Stimulated activated CD8-positive, alpha-beta memory T cell treated with anti-CD3 and anti-CD28 coated beads, Interleukin-7, amount 100 ng/mL, for 1 hour (primary cell): ENCODE measurements around the gene PLCL2.

Experiments
- DNase-seq, 2 donors: peaks; one replicate each; pipeline ENCODE4 v3.0.0-alpha.2; 2020; ENCODE audit warnings: low read depth in 2 of 2

The PLCL2 gene

DNA sequence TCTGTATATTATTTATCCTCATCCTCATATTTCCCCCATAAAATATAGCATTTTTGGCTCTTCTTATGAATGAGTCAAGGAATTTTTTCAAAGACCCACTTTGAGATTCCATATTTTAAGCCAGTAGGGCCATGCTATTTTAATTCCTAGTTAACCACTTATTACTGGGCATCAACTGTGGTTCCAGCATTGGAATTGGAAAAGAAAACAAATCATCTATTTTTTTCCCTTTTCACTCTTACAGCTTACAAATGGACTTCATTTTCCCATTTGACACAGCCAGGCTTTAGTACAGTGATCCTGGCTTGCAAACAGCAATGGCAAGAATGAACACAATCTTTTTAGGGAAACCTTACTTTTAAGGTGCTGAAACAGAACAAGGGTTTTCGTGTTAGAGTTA lies 19.4 kb upstream of the PLCL2 start:
- DNase-seq: no peak

DNA sequence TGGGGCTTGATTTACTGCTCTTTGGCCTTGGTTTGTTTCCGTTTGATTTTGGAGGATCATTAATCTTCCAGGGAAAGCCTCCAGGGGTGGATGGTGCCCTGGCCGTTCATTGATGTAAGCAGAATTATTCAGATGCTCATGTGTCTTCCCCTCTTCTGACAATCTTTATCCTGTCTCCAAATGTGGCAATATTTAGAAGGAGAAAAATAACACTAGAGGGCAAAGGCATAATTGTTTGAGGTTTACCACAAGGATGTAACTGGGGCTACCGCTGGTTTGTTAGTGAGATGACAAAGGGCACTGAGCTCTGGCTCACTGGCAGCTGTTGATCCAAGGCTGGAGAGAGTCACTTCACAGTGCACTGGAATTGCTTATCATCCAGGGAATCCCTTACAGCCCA lies 18.2 kb upstream of the PLCL2 start:
- DNase-seq: no peak

DNA sequence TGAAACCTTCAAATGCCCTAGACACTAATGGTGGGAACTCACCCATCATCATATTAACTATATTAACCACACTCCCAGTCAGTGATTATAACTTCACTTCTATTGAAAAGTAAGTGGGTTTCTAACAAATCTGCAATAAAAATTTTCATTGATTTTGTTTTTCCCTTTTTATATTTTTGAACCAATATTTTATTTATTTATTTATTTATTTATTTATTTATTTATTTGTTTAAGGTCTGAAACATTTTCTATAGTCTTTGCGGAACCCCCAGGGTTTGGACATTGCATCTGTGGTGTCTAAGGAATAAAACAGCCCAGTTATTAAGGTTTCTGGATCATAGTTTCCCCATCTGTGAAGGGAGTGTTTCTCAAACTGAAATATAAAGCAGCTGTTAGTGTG lies 16.2 kb upstream of the PLCL2 start:
- no peak for DNase-seq

DNA sequence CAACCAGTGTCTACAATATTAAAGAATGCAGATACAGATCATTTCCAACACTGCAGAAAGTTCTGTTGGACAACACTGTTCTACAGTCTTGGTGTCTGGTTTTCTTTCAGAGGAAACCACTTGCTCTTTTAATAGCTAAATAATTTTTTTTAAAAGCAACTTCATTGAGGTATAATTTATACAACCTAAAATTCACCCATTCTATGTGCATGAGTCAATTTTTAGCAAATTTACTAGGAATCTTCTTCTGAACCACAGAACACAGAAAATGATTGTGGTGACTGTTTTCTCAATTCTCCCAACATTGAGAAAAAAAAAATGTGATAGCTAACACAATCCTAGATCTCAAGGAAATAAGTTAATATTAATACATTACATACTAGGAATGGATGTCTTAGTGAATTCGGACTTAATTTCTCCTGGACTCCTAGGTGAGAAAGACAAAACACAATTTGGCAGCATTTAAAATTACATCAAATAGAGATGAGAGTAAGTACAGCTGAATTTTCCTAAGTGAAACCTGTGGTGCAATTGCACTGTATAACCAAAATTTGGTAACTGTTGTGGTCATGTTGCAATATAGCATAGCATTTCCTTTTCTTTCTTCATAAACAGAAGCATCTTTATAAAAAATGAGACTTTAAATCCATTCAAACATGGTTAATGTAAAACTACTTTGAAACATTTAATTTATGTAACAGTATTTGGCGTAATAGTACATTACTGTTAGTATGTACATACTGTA lies 15.3 kb upstream of the PLCL2 start:
- DNase-seq: no peak

DNA sequence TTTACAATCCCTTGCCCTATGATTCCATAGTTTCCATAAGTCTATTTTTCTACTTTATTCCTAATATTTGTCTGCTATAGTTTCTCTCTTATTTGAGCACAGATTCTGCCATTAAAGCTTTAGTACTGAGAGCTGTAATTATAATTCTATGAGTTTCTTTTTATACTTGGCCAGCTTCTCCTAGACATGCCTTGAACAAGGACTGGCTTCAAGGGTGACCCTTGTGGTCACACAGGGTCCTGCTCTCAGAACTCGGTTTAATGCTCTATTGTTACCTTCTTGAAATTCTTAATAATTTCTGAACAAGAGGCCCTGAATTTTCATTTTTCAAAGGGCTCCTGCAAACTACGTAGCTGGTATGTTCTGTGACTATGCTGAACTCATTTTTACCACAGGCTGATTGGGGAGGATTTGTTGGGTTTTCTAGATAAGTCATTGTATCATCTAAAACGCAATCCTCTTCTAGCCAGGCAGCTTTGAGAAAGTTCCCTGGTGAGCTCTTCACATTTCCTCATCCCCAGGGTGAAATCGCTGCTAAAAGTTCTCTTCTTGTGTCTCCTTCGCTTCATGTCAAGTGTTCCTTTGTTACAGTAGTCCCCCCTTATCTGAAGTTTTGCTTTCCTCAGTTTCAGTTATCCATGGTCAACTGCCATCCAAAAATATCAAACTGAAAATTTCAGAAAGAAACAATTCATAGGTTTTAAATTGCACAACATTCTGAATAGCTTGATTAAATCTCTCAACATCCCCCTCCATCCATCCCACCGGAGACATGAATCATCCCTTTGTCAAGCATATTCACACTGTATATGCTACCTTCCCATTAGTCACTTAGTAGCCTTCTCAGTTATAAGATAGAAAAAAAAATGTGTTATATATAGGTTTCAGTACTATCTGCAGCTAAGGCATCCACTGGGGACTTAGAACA lies 12.6 kb upstream of the PLCL2 start:
- no peak for DNase-seq

DNA sequence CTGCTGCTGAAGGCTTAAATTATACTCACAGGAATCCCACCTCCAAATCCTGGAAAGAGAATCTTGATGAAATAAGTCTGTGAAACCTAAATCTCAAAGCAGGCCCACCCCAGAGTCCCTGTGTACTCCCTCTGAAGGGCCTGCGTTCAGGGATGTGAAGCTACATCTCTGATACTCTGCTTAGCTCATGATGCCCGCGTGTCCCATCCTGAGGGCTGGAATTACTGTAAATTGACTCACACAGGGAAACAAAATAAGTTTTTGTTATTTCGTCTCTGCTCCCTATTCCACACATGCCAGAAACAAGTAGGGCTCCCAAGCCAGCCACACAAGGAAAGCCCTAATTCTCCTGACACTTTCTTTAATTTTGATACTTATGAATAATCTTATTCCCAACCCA lies 10.9 kb upstream of the PLCL2 start:
- no peak for DNase-seq

DNA sequence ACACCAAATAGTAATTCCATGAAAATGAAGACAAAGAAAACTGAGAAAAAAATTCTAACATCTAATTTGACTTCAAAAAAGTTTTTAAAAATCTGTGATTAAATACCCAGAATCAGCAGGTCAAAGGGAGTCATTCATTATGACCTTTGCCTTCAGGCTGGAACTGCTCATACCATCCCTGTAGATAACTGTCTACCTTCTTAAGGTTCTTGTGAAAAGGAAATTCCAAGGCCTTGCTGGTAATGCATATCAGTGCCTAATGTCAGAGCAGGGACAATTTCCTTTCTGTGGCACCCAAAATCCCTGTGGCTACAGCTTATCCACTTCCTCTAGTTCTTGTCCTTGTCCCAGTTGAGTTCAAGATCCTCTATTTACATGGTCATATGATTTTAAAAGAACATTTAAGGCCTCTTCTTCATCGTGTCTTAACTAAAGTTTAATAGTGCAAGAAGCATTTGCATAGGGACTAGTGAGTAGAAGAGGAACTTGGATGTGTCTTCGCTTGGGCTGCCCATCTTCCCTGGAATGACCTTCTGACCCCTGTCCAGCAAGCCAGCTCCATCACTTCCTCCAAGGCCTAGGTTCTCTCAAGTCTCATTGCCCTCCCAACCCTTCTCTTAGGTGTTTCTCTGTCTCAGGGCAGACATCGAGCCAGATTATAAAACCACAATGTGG lies 8.7 kb upstream of the PLCL2 start:
- DNase-seq: no peak

DNA sequence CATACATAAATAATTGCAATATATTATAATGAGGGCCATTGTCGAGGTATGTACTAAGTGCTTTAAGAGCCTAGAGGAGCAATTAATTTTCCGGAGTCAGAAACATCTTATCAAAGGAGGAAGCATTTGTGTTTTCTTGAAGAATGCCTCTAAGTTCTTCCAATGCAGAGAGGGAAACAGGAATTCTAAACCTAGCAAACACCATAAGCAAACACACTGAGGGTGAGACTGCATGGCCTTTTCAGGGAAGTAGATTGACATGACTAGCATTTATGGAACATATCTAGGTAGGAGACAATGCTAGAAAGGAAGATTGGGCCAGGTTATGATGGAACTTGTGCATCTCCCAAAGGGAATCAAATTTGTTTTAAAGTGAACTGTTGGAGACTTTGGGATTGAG lies 7.2 kb upstream of the PLCL2 start:
- DNase-seq: no peak

DNA sequence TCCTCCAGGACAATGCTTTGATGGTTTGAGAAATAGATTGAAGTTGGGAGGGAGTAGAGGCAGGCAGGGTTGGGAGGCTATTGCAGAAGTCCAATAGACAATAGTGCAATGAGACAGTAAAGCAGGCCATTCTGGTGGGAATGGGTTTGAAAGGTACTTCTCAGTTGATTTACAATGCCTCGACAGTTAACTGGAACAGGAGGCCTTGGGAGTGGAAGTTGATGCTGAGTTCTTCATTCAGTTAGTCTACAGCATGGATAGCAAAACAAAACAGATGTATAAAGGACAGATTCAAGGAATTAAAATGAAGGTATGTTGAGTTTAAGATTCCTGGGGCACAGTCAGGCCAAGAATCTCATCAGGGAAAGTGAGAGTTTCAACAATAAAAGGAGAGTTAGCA lies 6.8 kb upstream of the PLCL2 start:
- no peak for DNase-seq

DNA sequence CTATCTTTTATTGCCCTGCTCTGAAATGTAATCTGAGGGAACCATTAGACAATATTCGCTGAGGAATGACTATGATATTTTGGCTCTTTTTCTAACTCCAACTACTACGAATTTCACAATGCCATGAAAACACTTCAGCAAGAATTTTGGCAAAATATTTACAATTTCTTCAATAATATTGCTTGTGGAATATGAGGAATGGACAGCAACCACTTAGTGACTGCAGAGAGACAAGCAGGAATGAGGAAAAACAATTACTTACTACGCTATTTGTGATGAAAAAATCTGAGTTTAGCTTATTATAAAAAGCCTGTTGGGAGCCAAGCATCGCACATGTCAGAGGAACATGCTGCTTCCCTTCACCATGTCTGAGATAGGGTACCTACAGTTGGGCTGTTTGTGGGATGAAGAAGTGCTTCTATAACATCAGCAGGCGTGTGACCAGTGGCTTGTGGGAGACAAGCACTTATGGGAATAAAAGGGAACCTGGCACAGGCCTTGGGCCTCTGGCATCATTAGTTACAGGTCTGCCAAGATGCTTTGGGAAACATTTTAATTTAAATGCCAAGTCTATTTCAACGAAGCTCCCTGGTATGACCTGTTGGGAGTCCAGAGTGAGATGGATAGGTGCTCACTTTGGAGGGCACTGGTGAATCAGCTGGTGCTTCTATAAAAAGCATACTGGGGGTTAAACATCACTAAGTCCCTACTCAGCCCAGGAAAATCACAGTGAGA lies 2.7 kb upstream of the PLCL2 start:
- no peak for DNase-seq

DNA sequence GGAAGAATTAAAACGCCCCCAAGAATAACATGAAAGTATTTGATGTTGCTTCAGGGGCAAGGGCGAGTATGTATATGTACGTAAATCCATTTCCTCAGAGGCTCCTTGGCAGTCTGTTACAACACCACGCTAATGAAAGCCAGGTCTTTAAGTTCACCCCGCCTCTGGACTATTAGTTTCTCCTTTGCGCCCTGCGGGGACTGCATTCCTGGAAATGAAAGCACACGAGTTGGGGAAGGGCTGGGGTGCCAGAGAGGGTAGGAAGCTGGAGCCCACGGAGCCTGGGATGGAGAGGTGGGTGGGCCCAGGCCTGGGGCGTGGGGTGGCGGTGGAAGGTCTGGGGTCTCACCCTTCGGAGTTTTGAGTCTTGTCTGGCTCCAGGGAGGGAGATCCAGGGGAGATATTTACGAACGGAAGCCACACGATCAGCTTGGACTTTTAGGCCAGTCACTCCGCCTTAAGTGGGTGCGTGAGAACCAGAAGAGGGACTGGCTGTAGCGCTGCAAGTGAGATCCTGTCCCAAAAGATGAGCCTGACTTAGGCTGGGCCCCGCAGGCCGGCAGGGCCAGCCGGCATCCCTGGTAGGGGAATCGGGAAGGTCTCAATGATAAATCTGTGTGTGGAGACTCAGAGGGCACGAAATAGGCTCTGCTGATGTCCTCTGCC lies 1.6 kb upstream of the PLCL2 start:
- DNase-seq: no peak

DNA sequence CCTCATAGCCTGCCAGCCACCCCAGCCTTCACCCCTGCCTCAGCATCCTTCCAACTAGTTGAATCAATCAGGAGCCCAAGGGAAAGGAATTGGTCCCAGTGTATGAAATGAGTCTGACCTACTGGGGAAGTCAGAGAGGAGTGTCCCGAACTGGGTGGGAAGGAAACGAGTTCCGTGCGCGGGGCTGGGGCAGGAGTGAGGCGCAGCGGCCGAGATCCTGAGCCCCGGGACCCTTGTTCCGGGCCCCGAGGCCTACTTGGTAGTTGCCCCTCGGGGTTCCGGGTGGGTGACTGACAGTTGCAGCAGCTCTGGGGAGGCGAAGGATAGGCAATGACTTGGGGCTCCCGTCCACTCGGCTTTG lies 1.1 kb upstream of the PLCL2 start:
- no peak for DNase-seq

DNA sequence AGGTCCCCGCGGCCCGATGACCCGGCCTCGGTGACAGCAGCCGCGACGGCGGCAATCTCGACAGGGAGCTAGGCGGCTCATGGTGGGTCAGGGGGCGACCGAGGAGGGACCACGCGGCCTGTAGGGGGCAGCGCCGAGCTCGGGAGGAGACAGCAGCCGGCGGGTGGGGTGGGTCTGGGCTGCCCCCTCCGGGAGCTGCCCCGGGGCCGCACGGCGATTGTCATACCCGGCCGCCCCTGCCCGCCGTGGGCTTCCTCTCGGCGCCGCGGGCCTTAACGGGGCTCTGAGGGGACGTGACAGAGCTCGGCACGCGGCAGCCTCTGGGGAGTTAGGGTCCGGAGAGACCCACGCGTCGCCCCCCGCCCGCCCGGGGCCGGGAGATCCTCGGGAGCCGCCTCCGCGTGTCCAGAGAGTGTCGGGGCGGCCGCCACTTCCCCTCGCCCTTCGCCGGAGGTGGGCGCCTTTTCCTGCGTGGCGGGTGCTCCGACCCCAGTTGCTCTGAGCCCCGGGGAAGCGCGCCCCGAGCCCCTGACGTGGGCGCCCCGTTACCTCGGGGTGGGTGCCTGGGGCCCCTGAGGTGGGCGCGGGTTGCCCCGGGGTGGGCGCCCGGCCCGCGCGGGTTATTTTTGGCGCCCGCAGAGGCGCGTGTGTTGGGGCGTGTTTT lies 539 bp upstream of the PLCL2 start:
- DNase-seq: peak; percentile 52 to 61

DNA sequence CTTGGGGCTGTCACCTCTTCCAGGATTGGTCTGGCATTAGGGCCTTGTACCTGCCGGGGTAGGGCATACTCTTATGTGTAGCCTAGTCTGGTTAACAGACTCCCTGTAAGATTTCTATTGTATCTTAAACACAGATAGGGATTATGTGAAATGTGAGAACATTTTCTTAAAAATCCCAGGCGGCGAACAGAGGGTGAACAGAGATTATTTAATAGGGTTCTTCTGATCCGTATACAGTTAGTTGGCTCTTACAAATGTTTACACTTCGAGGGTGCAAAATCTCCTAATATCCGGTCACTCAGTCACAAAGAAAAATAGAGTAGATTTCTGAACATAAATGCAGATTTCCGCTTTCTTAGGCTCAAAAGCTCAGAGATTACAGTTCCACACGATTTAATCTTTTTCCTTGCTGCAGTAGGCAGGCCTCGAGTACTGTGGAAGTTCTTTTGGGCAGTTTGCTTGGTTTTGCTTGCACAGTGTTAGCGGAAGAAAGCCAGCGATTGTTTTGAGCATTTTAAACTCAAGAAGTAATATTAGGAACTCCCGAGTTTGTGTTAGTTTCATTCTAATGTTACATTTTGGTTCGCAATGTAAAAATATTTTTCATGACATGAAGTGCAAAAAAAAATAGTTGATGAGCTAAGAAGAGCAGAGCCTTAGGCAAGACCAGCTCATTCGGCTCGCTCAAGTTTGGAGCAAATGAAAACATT lies 993 bp downstream of the PLCL2 start:
- DNase-seq: no peak

DNA sequence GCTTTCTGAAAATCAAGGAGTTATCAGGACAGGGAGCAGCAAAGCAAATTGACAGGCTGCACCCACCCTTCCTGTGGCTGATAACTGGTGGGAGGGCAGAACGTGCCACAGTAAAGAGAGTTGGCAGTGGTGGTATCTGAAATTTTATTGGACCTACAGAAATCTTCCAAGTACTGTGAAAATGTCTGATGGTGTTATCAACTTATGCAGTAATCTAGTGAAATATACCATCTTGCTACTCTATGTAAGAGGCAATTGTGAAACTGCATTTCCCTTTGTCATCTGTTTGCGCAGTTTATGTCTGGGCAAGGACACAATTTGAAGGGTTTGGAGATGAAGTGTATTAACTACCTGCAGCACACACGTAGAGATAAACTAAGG lies 1.5 kb downstream of the PLCL2 start:
- no peak for DNase-seq

DNA sequence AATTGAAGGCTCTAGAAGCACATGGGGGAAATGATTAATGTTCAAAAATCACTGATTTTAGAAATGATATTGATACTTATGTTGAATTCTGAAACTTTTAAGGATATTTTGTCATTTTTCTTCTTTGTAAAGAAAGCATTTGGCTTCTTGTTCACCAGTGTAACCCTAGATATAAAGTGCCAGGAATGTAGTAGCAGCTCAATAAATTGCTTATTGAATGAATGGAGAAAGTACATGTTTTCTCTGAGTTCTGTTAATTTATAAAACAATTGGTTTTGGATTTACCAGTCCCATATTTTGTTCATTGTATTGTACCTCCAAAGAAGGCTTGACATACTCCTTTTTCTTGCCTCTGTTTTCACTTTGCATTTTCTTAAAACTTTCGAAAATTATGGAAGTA lies 2.4 kb downstream of the PLCL2 start:
- no peak for DNase-seq

DNA sequence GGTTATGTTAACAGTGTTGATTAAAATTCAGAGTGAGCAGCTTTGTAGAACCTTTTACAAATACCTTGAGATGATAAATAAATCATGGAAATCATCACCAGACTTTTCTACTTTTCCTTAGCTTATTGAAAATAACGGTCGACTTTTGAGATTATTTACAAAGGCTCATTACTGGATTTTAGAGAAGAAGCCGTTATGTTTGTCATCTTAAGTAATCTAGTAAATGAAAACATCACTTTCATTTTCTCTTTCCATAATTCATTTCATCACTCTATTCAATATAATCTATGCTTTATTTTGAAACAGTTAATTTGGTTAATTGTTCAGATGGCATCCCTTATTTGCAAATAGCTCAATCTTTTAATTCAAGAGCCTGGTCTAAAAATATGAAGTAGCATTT lies 3.6 kb downstream of the PLCL2 start:
- DNase-seq: no peak

DNA sequence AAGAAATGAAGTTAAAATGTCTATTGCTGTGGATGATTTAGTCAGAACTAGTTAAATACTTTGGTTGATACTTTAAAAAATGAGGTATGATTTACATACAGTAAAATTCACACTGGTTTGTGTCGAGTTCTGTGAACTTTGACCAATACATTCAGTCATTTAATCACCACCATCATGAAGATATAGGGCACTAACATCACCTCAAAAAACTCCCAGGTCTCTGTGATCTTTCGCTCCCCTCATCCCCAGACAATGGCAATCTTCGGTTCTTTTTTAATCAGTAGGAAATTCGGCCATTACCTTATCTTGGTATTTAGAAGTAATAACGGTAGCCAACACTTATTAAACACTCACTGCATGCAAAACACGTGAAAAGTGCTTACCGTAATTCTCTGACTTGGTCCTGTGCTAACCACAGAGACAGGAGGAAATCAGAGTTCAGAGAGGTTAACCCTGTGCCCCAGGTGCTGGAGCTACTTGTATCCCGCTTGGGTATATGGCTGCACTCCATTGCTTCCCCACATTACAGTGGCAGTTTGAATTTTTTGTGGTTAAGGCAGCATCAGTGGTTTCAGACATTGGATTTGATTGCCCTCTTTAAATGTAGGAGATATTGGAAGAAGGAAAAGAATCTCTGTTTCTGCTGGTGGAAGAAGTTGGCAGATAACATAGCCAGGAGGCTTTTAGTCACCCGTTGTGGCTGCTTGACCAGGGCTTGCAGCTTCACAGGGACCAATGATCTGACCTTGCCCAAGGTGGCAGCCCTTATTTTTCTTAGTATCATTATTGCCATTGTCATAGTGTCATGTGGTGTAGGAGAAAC lies 4.2 kb downstream of the PLCL2 start:
- DNase-seq: no peak

DNA sequence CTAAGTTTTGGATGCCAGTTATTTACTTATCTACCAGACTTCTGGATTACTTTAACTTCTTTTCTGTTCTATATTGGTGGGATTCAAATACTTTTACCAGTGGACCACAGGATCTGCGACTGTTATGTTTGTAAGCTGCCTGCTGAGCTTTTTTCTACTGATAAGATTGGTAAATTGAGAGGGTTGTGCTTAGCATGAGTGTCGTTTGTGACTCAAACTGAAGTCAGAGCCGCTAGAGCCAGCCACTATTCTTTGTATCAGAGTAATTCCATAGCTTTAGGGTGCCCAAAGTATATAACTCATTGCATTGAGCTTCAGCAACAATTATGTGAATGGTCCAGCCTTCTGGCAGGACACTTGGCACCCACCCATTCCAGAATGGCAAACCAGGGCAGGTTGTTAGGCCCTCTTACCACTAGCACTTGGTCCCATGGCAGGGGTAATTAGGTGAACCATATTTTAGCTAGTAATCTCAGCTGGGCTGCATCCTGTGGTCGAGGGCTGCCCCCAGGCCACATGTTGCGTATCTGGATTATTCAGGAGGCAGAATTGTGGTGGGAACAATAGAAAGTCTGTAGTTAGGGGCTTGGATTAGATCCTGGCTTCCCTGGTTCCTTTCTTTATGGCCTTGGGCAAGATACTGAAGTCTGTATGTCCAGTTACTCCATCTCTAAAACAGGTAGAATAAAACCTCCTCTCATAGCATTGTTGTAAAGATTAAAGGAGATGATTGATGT lies 6.0 kb downstream of the PLCL2 start:
- DNase-seq: no peak
